ENCODE data around the gene TXLNB.

DNA sequence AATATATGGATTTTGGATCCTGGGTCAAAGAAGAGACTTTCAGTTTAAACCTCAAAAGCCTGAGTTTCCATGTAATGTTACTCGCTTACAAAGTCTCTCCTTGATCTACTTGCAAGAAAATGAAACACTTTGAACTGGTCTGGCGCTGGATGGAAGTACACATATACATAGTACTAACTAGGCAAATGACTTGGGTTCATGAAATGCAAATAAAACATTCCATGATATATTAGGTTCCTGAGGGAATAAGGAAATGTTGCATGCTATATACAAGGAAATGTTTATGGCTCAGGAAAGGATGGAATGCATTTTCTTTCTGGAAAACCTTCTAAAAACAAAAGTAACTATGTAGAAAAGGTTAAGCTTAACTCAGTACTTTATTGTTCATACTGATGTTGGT is 11.4 kb upstream of the TXLNB start:
- TF ChIP-seq, protein P1, sequence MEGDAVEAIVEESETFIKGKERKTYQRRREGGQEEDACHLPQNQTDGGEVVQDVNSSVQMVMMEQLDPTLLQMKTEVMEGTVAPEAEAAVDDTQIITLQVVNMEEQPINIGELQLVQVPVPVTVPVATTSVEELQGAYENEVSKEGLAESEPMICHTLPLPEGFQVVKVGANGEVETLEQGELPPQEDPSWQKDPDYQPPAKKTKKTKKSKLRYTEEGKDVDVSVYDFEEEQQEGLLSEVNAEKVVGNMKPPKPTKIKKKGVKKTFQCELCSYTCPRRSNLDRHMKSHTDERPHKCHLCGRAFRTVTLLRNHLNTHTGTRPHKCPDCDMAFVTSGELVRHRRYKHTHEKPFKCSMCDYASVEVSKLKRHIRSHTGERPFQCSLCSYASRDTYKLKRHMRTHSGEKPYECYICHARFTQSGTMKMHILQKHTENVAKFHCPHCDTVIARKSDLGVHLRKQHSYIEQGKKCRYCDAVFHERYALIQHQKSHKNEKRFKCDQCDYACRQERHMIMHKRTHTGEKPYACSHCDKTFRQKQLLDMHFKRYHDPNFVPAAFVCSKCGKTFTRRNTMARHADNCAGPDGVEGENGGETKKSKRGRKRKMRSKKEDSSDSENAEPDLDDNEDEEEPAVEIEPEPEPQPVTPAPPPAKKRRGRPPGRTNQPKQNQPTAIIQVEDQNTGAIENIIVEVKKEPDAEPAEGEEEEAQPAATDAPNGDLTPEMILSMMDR (conservative IDR thresholded peaks at IDR 0.05; ENCODE audit: low read depth, low read length) = no peak
- no peak for TF ChIP-seq POLR2A (IDR thresholded peaks at IDR 0.05; ENCODE audit: low read depth, low read length)
